ENCODE results near the gene ZBED4. TPM values are rescaled to one million over a fixed set of nuclear protein-coding genes. Genes with fewer than 3 reads are reported as not detected.

Gene ZBED4
- total RNA-seq, 1 experiment from 2014 or later, result 23.0 TPM

- H3K4me2 ChIP-seq (ENCODE audit: insufficient read depth, insufficient read length, low read length), result peak overlapping the region; percentile 93
- Mint-ChIP-seq H3K4me3 (peak overlapping the region; percentile 88 to 97), H3K9me3 (no peaks in the 10 kb centered on the region), H3K36me3 (ENCODE audit: insufficient read depth in 1 of 3, low read depth in 3 of 3) (peaks cover 0 to 5% (median 4%) of the 10 kb centered on the region in 3 experiments; a peak in 5 of 7 replicates), H3K4me1 (peaks cover 25 to 29% of the 10 kb centered on the region in 2 experiments), H3K27ac (no peak overlapping the region), H3K27me3 (ENCODE audit: low read depth) (peaks cover 26% of the 10 kb centered on the region)
- peaks cover 17% of the 10 kb centered on the region; the same call in 1 of the 2 replicates for H3K27me3 ChIP-seq (ENCODE audit: insufficient read depth, low read length)
- H2BK5ac ChIP-seq (ENCODE audit: insufficient read length, low read length), result no peak overlapping the region
- H2BK20ac ChIP-seq (ENCODE audit: low read depth, low read length, poor library complexity, severe bottlenecking), result no peak overlapping the region
- no peak overlapping the region for H2BK12ac ChIP-seq (ENCODE audit: insufficient read length, low read depth, low read length)
- H4K91ac ChIP-seq (ENCODE audit: insufficient read length, low read depth, low read length), result no peak overlapping the region
- no peak for TF ChIP-seq CTCF (conservative IDR thresholded peaks at IDR 0.05)
- no peak overlapping the region for H3K56ac ChIP-seq (ENCODE audit: insufficient read length, low read depth, low read length)
- no peak overlapping the region for H3K27ac ChIP-seq (ENCODE audit: insufficient read length, low read depth, low read length)
- H3K9me3 ChIP-seq (ENCODE audit: control insufficient read depth, low read depth, low read length), result no peaks in the 10 kb centered on the region
- H3K4me1 ChIP-seq (ENCODE audit: insufficient read depth, low read length), result peaks cover 5% of the 10 kb centered on the region; the same call in 1 of the 2 replicates
- WGBS (ENCODE audit: extremely low coverage, insufficient read length, low lambda C conversion rate), result no CpG with 5 or more reads among the region's 9 CpGs
- no peak overlapping the region for H3T11ph ChIP-seq (ENCODE audit: low read length)
- H2BK15ac ChIP-seq (ENCODE audit: low read depth, low read length), result no peak overlapping the region
- peaks cover 16% of the 10 kb centered on the region for H3K79me1 ChIP-seq (ENCODE audit: insufficient read depth, low read depth, low read length, poor library complexity, severe bottlenecking)
- H2AFZ ChIP-seq (ENCODE audit: low read length), result no peak overlapping the region
- no peak for DNase-seq
- peaks cover 11% of the 10 kb centered on the region for H3K23me2 ChIP-seq (ENCODE audit: insufficient read length, low read depth, low read length, poor library complexity, severe bottlenecking)
- no peak overlapping the region for H2AK5ac ChIP-seq (ENCODE audit: insufficient read length, low read length)
- no peak overlapping the region for H3K23ac ChIP-seq (ENCODE audit: insufficient read length, low read depth, low read length)
- H4K8ac ChIP-seq (replicated peaks; ENCODE audit: insufficient read length, low read depth, low read length), result no peak overlapping the region
- H3K14ac ChIP-seq (ENCODE audit: insufficient read depth, low read length), result no peak overlapping the region
- peaks cover 4% of the 10 kb centered on the region for H4K20me1 ChIP-seq (ENCODE audit: control insufficient read depth, insufficient read depth, insufficient read length)
- no peak overlapping the region for H3K18ac ChIP-seq (ENCODE audit: insufficient read length, low read depth, low read length)
- peaks cover 32% of the 10 kb centered on the region; the same call in 1 of the 2 replicates for H3K79me2 ChIP-seq (ENCODE audit: insufficient read depth, low read length)
- no peak overlapping the region for H3K4ac ChIP-seq (ENCODE audit: low read depth, low read length)
- no peak overlapping the region for H3K9ac ChIP-seq (ENCODE audit: extremely low read depth, insufficient read length, low read length)
- no peak overlapping the region for H2BK120ac ChIP-seq (ENCODE audit: low read depth, low read length, poor library complexity, severe bottlenecking)
- no peak overlapping the region for H4K5ac ChIP-seq (ENCODE audit: insufficient read length, low read depth, low read length)
These were observed 1.7 kb downstream of the ZBED4 start for GRCh38 chr22:49855251-49855911.

Data from H9 (cell line).